Left ventricle myocardium inferior (tissue), 1 donor: ENCODE measurements around the gene SLC41A3. TPM values are rescaled to one million over a fixed set of nuclear protein-coding genes. Genes with fewer than 3 reads are reported as not detected.

Experiments
- DNase-seq: peaks from one replicate; pipeline ENCODE4 v3.0.0-alpha.2; 2020
- H3K27ac ChIP-seq: fragments of 200-600 bp; replicated peaks from 2 replicates; pipeline ENCODE4 v1.8.0; 2021
- H3K27me3 ChIP-seq: fragments of 200-600 bp; 2 replicates; pipeline ENCODE4 v1.8.0; 2021; ENCODE audit warnings: low read depth
- H3K36me3 ChIP-seq: fragments of 200-600 bp; 2 replicates; pipeline ENCODE4 v1.8.0; 2021
- H3K4me1 ChIP-seq: fragments of 200-600 bp; 2 replicates; pipeline ENCODE4 v1.8.0; 2021
- H3K4me3 ChIP-seq: fragments of 200-600 bp; 2 replicates; pipeline ENCODE4 v1.8.0; 2021; ENCODE audit warnings: mild to moderate bottlenecking, moderate library complexity
- H3K9me3 ChIP-seq: fragments of 200-600 bp; replicated peaks from 2 replicates; pipeline ENCODE4 v1.8.0; 2021
- intact Hi-C: fragments of 100-400 bp; cut with micrococcal nuclease; formaldehyde crosslinking; loops from one replicate; pipeline ENCODE4 v1.11.0; 2022
- long read RNA-seq: library from polyadenylated mRNA; unstranded; transcript quantifications from one replicate; pipeline ENCODE4 v2.0.0, GENCODE V29; 2021
- total RNA-seq: library from RNA; stranded (reverse); fragmentation: NEBNext Ultra II Directional; extraction: Animal tissue kit (Norgen Biotek cat#: 25700); gene quantifications from one replicate; pipeline ENCODE4 v1.2.1, GENCODE V29; 2021
- TF ChIP-seq, protein P1 (sequence below): fragments of 200-600 bp; IDR thresholded peaks from 2 replicates; pipeline ENCODE4 v1.8.0; 2021; ENCODE audit warnings: antibody characterized with exemption, mild to moderate bottlenecking, borderline replicate concordance
- donor health status: DM: no; HTN: yes; CAD: no; lungs with severe emphysema.

The SLC41A3 gene
- total RNA-seq, result 30.2 TPM
- long read RNA-seq, transcript SLC41A3-203 (11 exons, 2,169 nt), result major isoform, 20 of 47 reads
- long read RNA-seq, transcript SLC41A3-204 (10 exons, 2,330 nt), result minor isoform, 8 of 47 reads
- long read RNA-seq, partial matches to known transcripts, result 10 of 47 reads
- long read RNA-seq, other reads (novel, unspliced or antisense), result 5 of 47 reads

DNA sequence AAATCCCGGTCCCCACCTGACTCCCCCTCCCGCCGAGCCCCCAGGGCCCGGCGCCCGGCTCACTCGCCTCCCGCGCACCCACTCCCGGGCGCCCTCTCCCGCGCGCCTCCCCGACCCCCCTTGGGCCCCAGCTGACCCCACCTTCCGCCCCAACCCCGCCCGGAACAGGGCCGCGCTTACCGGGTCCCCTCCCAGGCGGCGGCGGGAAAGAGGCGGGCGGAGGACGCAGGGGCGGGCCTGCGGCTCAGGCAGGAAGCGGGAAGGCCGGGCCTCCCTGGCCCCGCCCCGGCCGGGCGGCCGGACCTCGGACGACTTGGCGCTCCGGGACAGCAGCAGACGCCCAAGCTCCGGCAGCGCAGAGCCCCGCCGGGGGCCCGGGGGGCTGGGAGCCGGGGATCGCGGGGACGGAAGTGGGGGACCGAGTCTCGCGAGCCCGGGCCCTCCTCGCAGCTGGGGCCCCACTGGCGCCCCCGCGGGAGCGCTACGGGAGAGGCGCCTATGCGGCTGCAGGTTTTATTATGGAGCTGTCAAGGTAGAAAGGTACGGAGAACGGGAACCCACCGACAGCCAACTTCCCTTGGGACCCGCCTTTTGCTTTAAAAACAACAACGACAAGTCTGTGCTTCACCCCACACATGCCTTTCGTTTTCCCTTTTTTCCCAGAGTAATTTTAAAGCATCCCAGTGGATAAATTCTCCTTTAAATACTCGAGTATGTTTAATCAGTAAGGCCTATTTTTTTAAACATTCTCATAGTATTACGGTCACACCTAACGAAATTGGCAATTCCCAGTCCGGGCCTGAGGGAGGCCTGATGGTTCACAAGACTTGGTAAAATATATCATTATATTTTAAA lies at the start of gene SLC41A3:
Gene SLC41A3, minus strand, starts transcription at position 212 of the 855 bp plus-strand sequence. CDS start 15,905 bp downstream, outside the sequence.
- no peaks in the 10 kb centered on the region for H3K36me3 ChIP-seq
- no peaks in the 10 kb centered on the region for H3K27me3 ChIP-seq
- DNase-seq, result peak; percentile 93
- TF ChIP-seq, protein P1, sequence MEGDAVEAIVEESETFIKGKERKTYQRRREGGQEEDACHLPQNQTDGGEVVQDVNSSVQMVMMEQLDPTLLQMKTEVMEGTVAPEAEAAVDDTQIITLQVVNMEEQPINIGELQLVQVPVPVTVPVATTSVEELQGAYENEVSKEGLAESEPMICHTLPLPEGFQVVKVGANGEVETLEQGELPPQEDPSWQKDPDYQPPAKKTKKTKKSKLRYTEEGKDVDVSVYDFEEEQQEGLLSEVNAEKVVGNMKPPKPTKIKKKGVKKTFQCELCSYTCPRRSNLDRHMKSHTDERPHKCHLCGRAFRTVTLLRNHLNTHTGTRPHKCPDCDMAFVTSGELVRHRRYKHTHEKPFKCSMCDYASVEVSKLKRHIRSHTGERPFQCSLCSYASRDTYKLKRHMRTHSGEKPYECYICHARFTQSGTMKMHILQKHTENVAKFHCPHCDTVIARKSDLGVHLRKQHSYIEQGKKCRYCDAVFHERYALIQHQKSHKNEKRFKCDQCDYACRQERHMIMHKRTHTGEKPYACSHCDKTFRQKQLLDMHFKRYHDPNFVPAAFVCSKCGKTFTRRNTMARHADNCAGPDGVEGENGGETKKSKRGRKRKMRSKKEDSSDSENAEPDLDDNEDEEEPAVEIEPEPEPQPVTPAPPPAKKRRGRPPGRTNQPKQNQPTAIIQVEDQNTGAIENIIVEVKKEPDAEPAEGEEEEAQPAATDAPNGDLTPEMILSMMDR, result peak; percentile 52
- peaks cover 35% of the 10 kb centered on the region for H3K4me1 ChIP-seq
- no peaks in the 10 kb centered on the region for H3K9me3 ChIP-seq
- peak within 1 kb of the TSS; percentile 88 for H3K4me3 ChIP-seq
- peak within 1 kb of the TSS; percentile 95 for H3K27ac ChIP-seq
- intact Hi-C loops, result no loop called here

DNA sequence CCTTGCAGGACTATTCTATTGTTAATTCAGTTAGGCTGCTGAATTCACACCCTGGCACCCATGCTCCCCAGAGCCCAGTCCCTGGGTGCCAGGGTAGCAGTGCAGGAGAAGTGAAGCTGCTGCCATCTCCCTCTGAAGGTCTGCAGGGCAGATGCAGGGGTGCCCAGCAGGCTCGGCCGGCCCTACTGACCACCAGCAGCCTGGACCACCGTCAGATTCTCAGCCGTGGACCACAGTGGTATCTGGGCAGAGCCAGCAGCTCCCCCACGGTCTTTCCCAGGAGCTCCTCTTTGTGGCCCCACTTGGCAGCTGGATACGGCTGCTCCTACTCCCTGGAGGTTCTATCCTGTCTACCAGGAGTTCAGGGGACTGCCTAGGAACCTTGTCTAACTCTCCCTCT lies 49.7 kb upstream of the SLC41A3 start:
- Histone ChIP-seq H3K36me3 (no peaks in the 10 kb centered on the region), H3K4me1 (peaks cover 5% of the 10 kb centered on the region)
- intact Hi-C loops, result loop anchor here (10.0 kb wide), 2 partner anchors 61 to 261 kb away; partner anchors contain the start of gene CFAP100

DNA sequence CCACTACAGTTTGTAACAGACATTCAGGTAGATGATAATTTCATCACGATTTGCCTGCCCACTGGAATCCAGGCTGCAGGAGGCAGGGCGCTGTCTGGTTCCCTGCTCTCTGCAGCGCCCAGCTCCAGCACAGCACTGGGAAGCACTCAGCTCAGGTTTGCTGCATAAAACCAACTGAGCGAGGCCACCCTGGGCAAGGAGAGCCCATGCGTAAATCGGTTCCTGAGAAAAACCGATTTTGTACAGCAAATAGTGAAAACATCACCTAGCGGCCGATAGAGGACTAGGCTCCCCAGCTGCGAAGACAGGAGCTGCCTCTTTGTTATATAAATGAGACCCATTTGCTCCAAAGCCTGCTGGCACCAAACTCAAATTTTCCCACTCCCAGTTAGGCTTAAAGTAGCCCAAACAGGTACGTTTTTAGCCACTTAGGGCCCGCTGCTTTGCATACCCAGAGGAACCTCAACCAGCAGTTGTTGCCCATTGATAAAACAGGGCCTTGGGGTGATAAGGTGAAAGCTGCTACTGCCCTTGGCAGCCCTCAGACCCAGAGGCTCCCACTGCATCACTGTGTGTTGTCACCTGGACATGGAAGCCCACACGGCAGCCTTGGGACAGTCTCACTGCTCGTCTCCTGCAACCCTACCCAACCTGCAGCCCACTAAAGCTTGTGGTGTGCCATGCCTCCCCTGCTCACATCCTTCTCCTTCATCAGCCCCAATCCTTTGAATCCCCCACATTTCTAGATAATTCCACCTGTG lies 49.0 kb upstream of the SLC41A3 start:
- no peak for DNase-seq
- Histone ChIP-seq H3K27me3 (peaks cover 3% of the 10 kb centered on the region), H3K4me1 (peaks cover 5% of the 10 kb centered on the region), H3K36me3 (no peaks in the 10 kb centered on the region), H3K4me3 (no peak overlapping the region), H3K9me3 (no peaks in the 10 kb centered on the region), H3K27ac (no peak overlapping the region)
- TF ChIP-seq, protein P1, result no peak
- intact Hi-C loops, result loop anchor here (10.0 kb wide), 2 partner anchors 62 to 262 kb away; partner anchors contain the start of gene CFAP100

More for the DNA sequence above, 49.7 kb upstream of the SLC41A3 start:
- Histone ChIP-seq H3K9me3 (no peaks in the 10 kb centered on the region), H3K27ac (no peak overlapping the region), H3K27me3 (peaks cover 6% of the 10 kb centered on the region), H3K4me3 (no peak overlapping the region)
- TF ChIP-seq, protein P1, result no peak
- DNase-seq, result no peak

DNA sequence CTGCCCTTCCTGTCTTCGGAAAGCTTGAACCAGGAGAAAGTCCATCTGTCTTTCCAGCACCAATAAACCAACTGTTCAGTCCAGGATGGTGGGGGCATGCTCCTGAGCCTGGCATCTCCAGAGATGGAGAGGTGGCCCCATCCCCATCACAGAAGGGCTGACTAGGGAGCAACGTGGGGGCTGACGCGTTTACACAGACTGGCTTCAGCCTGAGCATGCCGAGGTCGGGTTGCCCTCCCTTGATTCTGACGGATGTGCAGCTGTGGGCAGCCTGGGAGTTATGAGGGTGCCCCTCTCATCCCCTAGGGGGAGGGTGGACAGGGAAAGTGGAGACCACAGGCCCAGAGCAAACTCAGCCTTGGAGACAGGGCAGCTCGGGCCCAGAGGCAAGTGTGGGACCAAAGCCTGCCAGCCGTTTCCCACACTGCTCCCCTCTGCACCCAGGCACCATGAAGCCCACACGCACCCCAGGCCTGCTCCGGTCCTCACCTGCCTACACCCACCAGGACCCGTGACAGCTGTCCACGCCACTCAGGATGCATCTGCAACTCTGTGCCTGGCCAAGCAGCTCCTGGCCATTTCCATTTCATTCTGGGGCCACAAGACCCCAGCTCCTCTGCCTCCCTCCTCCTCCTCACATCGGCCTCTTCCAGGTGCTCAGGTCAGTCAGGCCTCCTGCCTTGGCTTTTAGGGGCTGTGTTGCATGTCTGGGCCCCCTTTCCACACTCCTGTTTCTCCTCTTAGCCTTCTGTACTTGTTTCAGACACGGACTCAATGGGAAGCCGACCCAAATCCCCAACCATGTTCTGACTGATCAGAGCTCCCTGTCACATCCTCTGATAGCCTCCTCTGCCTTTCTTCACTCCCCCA lies 48.2 kb upstream of the SLC41A3 start:
- Histone ChIP-seq H3K4me1 (peaks cover 5% of the 10 kb centered on the region), H3K36me3 (no peaks in the 10 kb centered on the region), H3K9me3 (no peaks in the 10 kb centered on the region), H3K27me3 (no peaks in the 10 kb centered on the region), H3K4me3 (no peak overlapping the region), H3K27ac (no peak overlapping the region)
- TF ChIP-seq, protein P1, result no peak
- intact Hi-C loops, result loop anchor here (10.0 kb wide), 2 partner anchors 63 to 263 kb away; partner anchors contain the start of gene CFAP100
- DNase-seq, result peak; percentile 4
